Prostate gland (tissue), 2 donors: ENCODE measurements around the gene LAGE3.

Experiments used
- POLR2A ChIP-seq: fragments of 450-650 bp; IDR thresholded peaks from one replicate; pipeline ENCODE4 v1.6.1; 2016; ENCODE audit warnings: antibody characterized with exemption, mild to moderate bottlenecking
- POLR2AphosphoS5 ChIP-seq: sonication (generic); formaldehyde crosslinking; IDR thresholded peaks from one replicate; pipeline ENCODE4 v1.6.1; 2017; ENCODE audit warnings: antibody characterized with exemption
- TF ChIP-seq, protein P1 (sequence below), 4 experiments: fragments of 200-600 bp in 2 of 4; fragments of 450-650 bp in 2 of 4; sonication (generic) in 2 of 4; IDR thresholded peaks; 1 replicate in 3 of 4; 2 replicates in 1 of 4; pipeline ENCODE4 v1.5.1; 2016 to 2019; ENCODE audit warnings: antibody characterized with exemption in 4 of 4, mild to moderate bottlenecking in 2 of 4, moderate library complexity in 2 of 4

DNA sequence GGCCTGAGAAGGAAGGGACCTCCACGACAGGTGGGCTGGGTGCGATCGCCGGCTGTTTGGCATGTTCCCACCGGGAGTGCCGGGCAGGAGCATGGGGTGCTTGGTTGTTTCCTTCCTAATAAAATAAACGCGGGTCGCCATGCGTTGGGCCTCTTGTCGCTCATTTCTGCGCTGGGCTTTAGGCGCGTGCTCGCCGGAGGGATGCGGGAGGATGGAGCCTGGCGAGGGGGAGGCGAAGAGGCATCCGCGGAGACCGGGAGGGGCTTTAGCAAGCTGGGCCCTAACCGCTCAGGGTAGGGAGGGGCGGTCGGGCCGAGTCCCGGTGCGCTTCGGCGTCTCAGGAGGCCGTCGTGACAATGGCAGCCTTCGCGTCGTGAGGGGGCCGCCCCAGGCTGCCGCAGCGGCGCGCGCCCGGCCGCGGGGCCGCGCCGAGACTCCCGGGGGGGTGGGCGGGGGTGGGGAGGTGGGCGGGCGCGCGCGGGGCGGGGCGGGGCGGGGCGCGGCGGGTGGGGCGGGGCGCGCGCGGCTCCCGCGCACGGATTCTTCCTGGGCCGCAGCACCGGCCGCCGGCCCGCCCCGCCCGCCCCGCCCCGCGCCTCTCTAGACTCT, 42.6 kb downstream of the LAGE3 start:
- TF ChIP-seq, protein P1, sequence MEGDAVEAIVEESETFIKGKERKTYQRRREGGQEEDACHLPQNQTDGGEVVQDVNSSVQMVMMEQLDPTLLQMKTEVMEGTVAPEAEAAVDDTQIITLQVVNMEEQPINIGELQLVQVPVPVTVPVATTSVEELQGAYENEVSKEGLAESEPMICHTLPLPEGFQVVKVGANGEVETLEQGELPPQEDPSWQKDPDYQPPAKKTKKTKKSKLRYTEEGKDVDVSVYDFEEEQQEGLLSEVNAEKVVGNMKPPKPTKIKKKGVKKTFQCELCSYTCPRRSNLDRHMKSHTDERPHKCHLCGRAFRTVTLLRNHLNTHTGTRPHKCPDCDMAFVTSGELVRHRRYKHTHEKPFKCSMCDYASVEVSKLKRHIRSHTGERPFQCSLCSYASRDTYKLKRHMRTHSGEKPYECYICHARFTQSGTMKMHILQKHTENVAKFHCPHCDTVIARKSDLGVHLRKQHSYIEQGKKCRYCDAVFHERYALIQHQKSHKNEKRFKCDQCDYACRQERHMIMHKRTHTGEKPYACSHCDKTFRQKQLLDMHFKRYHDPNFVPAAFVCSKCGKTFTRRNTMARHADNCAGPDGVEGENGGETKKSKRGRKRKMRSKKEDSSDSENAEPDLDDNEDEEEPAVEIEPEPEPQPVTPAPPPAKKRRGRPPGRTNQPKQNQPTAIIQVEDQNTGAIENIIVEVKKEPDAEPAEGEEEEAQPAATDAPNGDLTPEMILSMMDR (IDR thresholded peaks at IDR 0.05) = no peak
- no peak for TF ChIP-seq POLR2A
- TF ChIP-seq POLR2AphosphoS5 = no peak
